Measurements from ENCODE around the gene PSMB5.

The PSMB5 gene

GRCh38 chr14:23058654-23059504 is 24.2 kb upstream of the PSMB5 start:
- no peak for DNase-seq

GRCh38 chr14:23057757-23058653 is 23.3 kb upstream of the PSMB5 start:
- no peak for DNase-seq

- no peak for DNase-seq
Measured at GRCh38 chr14:23056956-23057756, 22.5 kb upstream of the PSMB5 start, which contains the start of gene CDH24. Gene CDH24, minus strand, starts transcription at chr14:23057520. Its CDS starts 1,787 bp downstream, at chr14:23055733.

DNA sequence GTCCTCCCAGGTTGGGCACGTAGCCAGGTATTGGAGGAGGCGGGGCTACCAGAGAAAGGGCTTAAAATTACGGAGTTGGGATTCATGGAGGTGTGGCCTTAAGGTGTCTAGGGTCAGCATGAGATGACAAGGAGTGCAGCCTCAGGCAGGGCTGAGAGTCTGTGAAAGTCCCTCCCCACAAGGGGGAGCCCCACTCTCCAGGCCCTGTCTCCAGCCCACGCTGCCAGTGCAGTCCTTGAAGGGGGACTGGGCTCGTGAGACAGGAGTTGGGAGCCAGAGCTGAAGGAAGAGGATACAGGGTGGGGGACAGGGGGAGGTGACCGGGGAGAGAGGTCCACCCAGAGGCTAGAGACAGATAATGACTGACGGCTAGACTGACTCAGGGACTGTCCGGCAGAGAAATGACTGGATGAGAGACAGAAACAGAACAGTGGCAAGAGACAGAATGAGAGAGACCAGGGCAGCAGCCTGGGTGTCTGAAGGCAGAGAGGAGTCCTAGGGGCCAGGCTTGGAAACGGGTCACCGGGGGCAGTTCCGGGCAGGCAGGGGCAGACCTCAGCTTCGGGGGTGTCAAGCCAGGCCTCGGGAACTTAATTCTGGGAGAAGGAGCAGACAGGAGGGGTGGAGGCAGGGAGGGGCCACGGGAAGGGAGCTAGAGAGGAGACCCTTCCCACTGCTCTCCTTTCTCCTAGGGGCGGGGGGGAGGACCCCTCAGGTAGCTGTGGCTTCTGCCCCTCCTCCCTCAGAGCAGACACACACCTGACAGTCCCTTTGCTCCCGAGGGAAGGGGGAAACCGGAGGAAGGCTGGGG is 21.6 kb upstream of the PSMB5 start:
- DNase-seq: no peak

GRCh38 chr14:23055621-23056144 is 21.0 kb upstream of the PSMB5 start:
- DNase-seq: no peak

- no peak for DNase-seq
Measured at GRCh38 chr14:23055147-23055550, 20.4 kb upstream of the PSMB5 start.

DNA sequence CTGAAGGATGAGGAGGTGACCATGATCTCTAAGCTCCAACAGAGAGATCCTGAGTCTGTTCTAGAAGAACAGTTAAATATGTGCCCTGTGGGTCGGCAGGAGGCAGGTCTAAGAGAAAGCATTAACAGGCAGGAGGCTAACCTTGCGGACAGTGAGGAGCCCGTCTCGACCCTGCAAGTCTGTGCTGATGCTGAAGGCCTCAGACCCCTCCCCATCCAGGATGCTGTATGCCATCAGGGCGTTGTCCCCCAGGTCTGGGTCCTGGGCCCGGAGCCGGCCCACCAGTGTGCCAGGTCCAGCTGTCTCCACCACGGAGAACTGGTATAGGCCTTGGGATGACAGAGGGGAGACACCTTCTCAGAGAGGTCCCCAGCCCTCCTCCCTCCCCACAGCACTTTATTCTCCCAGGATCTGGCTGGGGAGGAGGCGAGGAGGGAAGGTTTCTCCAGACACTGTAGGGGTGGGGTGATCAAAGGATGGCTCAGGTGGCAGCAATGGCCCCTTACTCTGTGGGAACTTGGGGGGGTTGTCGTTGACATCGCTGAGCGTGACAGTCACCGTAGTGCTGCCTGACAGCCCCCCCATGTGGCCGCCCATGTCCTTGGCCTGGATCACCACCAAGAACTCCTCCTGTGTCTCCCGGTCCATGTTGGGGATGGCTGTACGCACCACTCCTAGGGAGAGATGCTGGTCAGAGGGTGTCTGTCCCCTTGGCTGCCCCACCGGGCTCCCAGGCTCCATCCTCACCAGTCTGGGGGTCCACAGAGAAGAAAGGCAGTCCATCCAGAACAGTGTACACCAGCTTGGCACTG is 19.5 kb upstream of the PSMB5 start:
- DNase-seq: no peak

DNA sequence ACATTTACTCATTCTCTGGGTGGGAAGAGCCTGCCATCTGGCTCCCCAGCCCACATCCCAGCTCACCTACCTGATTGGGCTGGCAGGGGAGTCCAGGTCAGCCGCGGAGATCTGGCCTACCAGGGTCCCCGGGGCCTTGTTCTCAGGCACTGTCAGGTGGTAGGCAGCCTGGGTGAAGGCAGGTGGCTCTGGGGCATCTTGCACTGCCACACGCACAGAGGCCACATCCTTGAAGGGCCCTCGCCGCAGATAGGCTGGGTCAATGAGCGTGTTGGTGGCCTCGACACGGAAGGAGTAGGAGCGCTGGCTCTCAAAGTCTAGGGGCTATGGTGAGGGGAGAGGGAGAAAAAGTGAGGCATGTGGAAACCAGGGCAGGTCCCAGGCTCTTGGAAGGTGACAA is 18.7 kb upstream of the PSMB5 start:
- DNase-seq: no peak

- no peak for DNase-seq
Measured at GRCh38 chr14:23052671-23053070, 18.0 kb upstream of the PSMB5 start.

DNA sequence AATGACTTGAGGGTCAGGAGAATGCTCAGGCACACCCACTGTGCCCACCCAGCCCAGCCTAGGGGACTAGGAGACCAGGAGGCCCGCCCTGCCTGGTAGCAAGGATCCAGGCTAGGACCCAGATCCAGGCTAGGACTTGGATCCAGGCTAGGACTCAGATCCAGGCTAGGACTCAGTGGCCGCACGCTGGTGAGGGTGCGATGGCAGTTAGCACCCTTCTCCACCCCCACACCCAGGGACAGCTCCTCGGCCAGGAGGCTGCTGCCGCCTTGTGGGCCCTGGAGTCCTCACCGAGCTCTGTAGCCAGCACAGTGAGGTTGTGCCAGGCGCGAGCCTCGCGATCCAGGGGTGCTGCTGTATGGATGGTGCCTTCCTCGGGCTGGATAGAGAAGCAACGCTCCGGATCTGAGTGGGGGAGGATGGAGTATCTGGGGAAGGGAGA is 17.5 kb upstream of the PSMB5 start:
- DNase-seq: no peak

- no peak for DNase-seq
Measured at GRCh38 chr14:23051141-23052057, 16.7 kb upstream of the PSMB5 start.

GRCh38 chr14:23049011-23049410 is 14.3 kb upstream of the PSMB5 start:
- no peak for DNase-seq

DNA sequence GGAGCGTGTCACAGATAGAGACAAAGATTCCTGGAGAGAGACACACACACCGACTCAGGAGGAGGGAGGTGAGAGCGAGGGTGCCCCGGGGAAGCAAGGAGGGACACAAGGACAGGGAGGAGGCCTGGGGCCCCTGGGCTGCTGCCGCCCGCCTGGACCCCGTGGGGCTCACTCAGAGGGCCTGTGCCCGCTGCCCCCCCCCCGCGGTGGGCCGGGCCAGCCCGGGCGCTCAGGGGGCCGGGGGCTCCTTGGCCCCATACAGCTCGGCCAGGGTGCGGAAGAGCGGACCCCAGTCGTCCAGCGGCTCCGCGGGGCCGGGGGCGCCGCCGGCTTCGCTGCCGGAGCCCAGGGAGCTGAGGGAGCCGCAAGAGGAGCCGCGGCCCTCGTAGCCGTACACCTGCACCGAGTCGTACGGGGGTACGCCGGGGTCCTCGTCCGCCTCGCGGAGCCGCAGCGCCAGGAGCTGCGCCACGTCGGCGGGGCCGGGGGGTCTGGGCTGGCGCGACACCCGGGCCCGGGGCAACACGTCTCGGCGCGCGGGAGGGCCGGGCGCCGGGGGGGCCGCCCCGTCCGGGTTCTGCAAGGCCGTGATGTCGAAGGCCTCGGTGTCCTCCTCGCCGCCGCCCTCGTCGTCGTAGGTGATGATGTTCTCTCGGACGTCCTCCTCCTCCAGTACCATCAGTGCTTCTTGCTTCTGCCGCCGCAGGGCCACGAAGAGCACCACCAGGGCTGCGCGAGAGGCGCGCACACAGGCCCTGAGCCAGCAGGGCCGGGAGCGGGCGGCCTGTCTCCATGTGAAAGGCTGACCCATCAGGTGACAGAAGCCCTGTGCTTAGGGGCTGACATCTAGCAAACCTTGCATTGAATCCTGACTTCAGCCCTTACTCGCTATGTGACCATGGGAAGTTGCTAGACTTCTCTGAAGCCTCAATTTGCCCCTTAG is 13.3 kb upstream of the PSMB5 start:
- no peak for DNase-seq

DNA sequence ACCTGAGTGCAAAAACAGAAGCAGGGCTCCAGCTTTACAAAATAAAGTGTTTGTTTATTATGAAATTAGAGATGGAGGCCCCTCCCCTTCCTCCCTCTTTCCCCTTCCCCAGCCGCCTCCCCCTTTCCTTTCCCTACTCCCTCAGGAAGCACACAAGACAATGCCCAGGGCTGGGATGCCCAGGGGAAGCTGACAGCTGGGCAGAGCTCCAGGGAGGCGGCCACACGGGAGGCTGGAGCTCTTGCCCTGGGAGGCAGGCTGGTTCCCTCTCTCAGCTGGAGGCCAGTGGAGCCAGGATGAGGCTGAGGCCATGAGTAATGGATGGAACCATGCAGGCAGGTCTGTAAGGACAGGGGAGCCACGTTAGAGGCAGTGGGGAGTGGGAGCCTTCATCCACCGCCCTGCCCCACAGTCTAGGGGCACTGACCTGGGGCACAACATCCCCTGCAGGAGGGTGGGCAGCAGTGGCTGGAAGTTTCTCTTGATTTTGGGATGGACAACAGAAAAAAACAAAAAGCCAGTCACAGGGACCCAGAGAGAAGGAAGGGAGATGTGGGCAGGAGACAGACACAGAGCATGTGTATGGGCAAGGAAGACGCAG is 12.4 kb upstream of the PSMB5 start:
- DNase-seq: no peak

DNA sequence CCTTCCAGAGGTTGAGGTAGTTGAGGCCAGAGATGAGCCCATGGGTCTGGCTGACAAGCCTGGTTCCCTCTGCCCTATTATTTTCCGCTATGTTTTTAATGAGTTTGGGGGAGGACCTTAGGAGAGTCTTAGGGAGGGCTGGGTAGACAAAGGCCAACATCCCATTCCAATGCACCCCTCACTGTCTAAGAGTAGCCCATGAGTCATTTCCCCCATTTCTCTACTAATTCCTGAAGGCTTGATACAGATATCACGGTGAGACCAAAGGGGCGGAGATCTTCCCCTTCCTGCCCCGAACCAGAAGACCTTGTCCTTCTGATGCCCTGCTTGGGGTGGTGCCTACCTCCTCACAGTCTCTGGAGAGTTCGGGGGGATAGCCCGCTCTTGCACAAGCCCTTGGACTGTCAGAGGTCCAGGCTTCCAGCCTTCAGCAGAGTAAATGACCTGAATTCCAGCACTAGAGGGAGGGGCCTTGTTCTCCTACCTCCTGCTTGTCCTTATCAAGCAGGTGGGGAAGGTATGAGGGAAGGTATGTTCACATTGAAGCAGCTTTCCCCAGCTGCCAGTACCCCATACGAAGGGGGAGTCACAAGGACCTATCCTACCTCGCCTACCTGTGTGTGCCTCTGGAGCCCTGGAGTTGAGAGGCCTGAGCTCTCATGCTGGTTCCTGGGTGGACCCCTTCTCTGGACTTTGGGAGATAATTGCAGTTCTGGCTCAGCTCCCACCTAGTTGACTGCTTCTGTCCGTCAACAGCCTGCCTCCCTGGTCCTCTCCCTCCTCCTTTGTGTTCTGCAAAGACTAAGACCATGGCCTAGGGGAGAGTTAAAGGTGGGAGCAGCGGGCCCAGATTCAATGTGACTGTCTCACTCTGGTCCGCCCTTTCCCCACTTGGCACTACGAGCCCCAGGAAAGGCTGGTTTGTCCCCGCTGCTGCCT is 11.0 kb upstream of the PSMB5 start:
- no peak for DNase-seq

GRCh38 chr14:23044840-23045239 is 10.1 kb upstream of the PSMB5 start:
- no peak for DNase-seq

DNA sequence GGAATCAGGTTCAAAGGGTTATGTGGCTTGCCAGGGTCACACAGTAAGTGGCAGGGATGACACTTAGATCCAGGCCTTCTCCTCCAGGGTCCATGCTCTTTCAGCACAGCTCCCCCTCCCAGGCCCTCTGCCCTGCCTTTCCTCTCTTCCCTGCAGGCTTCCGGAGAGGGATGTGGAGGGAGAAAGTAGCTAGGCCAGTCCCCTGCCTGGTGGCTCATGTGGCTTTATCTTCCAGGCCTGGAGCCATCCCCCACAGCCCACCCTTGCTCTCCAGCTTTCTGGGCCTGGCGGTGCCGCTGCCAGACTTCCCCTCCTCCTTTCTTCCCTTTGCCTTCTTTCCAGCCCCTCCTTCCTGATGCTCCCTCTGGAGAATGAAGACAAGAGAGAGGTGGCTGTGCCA is 9.1 kb upstream of the PSMB5 start:
- DNase-seq: no peak

All from activated gamma-delta T cell (primary cell).